Stomach (tissue), 9 donors: ENCODE results near the gene TPCN2. TPM values are rescaled to one million over a fixed set of nuclear protein-coding genes. Genes with fewer than 3 reads are reported as not detected.

ENCODE experiments used
- DNase-seq, 2 donors: peaks; one replicate each; pipeline versions ENCODE4 v3.0.0 to v3.0.0-alpha.2; 2013 to 2019
- H3K27ac ChIP-seq, 5 donors: fragments of 200-600 bp in 4 of 5; sonication (generic) in 4 of 5; one replicate each; pipeline ENCODE4 v1.5.1; 2013 to 2019; ENCODE audit warnings: mild to moderate bottlenecking in 1 of 5, moderate library complexity in 1 of 5
- H3K27me3 ChIP-seq, 3 donors: fragments of 200-600 bp; sonication (generic); one replicate each; pipeline ENCODE4 v1.5.1; 2017 to 2019; ENCODE audit warnings: mixed run types in 1 of 3
- H3K36me3 ChIP-seq, 4 donors: fragments of 200-600 bp; sonication (generic); 1 replicate in 3 of 4; 2 replicates in 1 of 4; pipeline ENCODE4 v1.5.1; 2016 to 2019
- H3K4me1 ChIP-seq, 4 donors: fragments of 200-600 bp; sonication (generic); one replicate each; pipeline ENCODE4 v1.5.1; 2016 to 2019
- H3K4me3 ChIP-seq, 4 donors: fragments of 200-600 bp; sonication (generic) in 3 of 4; one replicate each; pipeline ENCODE4 v1.5.1; 2016 to 2019; ENCODE audit warnings: mild to moderate bottlenecking in 1 of 4
- H3K9me3 ChIP-seq, 4 donors: fragments of 200-600 bp; sonication (generic); one replicate each; pipeline ENCODE4 v1.5.1; 2016 to 2019
- EP300 ChIP-seq: sonication (generic); formaldehyde crosslinking; IDR thresholded peaks from one replicate; pipeline ENCODE4 v1.6.1; 2017; ENCODE audit warnings: antibody characterized with exemption
- POLR2A ChIP-seq, 4 donors: fragments of 450-650 bp; IDR thresholded peaks; one replicate each; pipeline ENCODE4 v1.6.1; 2016; ENCODE audit warnings: antibody characterized with exemption in 4 of 4, control low read depth in 2 of 4, mild to moderate bottlenecking in 1 of 4, moderate library complexity in 1 of 4
- POLR2AphosphoS5 ChIP-seq, 3 donors: sonication (generic); formaldehyde crosslinking; IDR thresholded peaks; one replicate each; pipeline ENCODE4 v1.6.1; 2016; ENCODE audit warnings: antibody characterized with exemption in 3 of 3
- whole genome bisulfite sequencing, 5 donors: extraction: QIAGEN DNeasy Blood & Tissue Kit in 3 of 5; methylation state at CpG; one replicate each; pipeline versions ENCODE4 v1.1.5 to v1.1.7; 2013 to 2018; 5-methylcytosine and 5-hydroxymethylcytosine counted together
- intact Hi-C: fragments of 100-400 bp; cut with DNase I; formaldehyde crosslinking; loops from one replicate; pipeline ENCODE4 v1.15.1; 2023; ENCODE audit warnings: low total_unique reads
- polyA plus RNA-seq, 3 donors: library from polyadenylated mRNA; stranded (reverse); fragments of 200-250 nt; gene quantifications; one replicate each; pipeline ENCODE4 v1.2.3, GENCODE V29; 2013
- total RNA-seq, 5 donors: library from RNA; depleted of rRNA; stranded (reverse); fragments of >200 nt; gene quantifications; one replicate each; pipeline versions ENCODE4 v1.1.0 to v1.2.3, GENCODE V29; 2014 to 2016
- TF ChIP-seq, protein P1 (sequence below), 7 experiments: fragments of 450-650 bp in 4 of 7; fragments of 200-600 bp in 3 of 7; sonication (generic) in 3 of 7; IDR thresholded peaks; one replicate each; pipeline ENCODE4 v1.5.1; 2016 to 2019; ENCODE audit warnings: antibody characterized with exemption in 7 of 7, control low read depth in 2 of 7, mild to moderate bottlenecking in 1 of 7
- donor health status: healthy with polysubstance abuse.
- donor health status: Bipolar disorder and iron deficiency.
- donor health status: healthy.

Gene TPCN2
- total and polyA plus RNA-seq, 8 donors: 6.4 to 66.1 (median 27.2) TPM

DNA sequence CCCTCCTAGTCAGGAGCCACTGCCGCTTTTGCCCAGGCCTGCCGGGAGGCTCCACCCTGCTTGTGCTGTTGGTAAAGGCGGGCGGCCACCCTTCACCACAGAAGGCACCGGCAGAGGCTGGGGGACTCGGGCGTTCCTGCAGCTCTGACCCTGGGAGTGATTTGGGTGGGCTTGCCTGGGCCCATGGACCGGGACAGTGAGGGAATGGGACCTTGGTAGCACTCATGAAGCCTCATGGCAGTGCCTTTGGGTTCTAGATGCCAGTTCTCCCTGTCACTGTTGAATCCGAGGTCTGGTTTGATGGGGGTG is 4.4 kb downstream of the TPCN2 start:
- WGBS, 5 donors: 77 to 90% (median 88%) methylated on average over 6 to 9 of the region's 9 CpGs
- no peak for DNase-seq

DNA sequence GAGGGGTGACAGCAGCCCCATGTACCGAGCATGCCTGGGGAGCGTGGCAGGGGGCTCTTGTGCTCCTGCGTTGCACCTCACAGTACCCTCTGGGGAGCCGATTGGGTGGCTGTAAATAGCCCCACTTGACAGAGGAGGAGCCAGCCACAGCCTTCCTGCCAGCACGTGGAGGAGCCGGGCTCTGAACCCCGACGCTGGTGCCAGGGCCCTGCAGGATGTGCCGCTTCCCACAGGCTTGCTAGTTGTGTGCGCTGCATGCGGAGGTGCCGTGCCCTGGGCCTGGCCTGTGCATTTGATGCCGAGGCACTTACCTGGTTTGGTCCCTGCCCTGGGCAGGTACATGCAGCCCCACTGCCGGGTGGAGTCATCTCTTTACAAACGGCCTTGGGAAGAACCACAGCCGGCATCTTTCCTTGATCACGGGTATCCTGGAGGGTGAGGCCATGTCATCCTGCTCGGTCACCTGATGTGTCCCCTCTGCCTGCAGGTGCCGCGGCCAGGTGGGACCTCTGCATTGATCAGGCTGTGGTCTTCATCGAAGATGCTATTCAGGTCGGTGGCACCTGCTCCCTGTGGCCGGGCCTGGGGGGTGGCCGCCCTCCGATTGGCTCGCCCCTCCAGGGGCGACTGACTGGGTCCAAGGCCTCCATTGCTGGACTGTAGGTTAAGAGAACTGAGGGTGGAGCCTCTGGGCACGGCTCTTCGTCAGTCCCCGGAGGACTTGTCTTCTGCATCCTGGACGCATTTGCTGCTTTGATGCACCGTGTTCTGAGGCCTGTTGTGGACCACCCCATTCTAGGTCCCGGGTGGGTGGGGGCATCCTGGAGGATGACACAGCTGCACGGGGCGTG is 5.0 kb downstream of the TPCN2 start:
- no peak for DNase-seq
- intact Hi-C loops: no loop called here
- H3K9me3 ChIP-seq: no peaks in the 10 kb centered on the region
- peaks cover 59 to 80% (median 70%) of the 10 kb centered on the region in 4 donors for H3K4me1 ChIP-seq
- H3K27me3 ChIP-seq: no peaks in the 10 kb centered on the region
- WGBS, 5 donors: 84 to 90% (median 85%) methylated on average over 23 to 35 of the region's 35 CpGs
- peaks cover 22 to 51% (median 37%) of the 10 kb centered on the region in 4 donors for H3K36me3 ChIP-seq
- H3K27ac ChIP-seq: peak overlapping the region in 2 of 5 donors; percentile 96 to 98
- TF ChIP-seq EP300: no peak
- no peak for TF ChIP-seq POLR2AphosphoS5 (IDR thresholded peaks at IDR 0.05)
- no peak for TF ChIP-seq POLR2A (IDR thresholded peaks at IDR 0.05)
- TF ChIP-seq, protein P1, sequence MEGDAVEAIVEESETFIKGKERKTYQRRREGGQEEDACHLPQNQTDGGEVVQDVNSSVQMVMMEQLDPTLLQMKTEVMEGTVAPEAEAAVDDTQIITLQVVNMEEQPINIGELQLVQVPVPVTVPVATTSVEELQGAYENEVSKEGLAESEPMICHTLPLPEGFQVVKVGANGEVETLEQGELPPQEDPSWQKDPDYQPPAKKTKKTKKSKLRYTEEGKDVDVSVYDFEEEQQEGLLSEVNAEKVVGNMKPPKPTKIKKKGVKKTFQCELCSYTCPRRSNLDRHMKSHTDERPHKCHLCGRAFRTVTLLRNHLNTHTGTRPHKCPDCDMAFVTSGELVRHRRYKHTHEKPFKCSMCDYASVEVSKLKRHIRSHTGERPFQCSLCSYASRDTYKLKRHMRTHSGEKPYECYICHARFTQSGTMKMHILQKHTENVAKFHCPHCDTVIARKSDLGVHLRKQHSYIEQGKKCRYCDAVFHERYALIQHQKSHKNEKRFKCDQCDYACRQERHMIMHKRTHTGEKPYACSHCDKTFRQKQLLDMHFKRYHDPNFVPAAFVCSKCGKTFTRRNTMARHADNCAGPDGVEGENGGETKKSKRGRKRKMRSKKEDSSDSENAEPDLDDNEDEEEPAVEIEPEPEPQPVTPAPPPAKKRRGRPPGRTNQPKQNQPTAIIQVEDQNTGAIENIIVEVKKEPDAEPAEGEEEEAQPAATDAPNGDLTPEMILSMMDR (IDR thresholded peaks at IDR 0.05): no peak
- no peak overlapping the region for H3K4me3 ChIP-seq

More for the DNA sequence above, 4.4 kb downstream of the TPCN2 start:
- peaks cover 17 to 45% (median 31%) of the 10 kb centered on the region in 4 donors for H3K36me3 ChIP-seq
- H3K4me3 ChIP-seq: no peak overlapping the region
- TF ChIP-seq, protein P1 (IDR thresholded peaks at IDR 0.05): no peak
- H3K9me3 ChIP-seq: no peaks in the 10 kb centered on the region
- peak overlapping the region in 2 of 5 donors; percentile 96 to 98 for H3K27ac ChIP-seq
- H3K27me3 ChIP-seq: no peaks in the 10 kb centered on the region
- H3K4me1 ChIP-seq: peaks cover 64 to 84% (median 73%) of the 10 kb centered on the region in 4 donors
- intact Hi-C loops: no loop called here

GRCh38 chr11:69054397-69055211 is 5.9 kb downstream of the TPCN2 start:
- no peaks in the 10 kb centered on the region for H3K27me3 ChIP-seq
- H3K4me3 ChIP-seq: no peak overlapping the region
- 86 to 92% (median 89%) methylated on average over 18 to 31 of the region's 31 CpGs for WGBS, 5 donors
- DNase-seq: no peak
- intact Hi-C loops: no loop called here
- no peak for TF ChIP-seq POLR2AphosphoS5 (IDR thresholded peaks at IDR 0.05)
- TF ChIP-seq, protein P1 (IDR thresholded peaks at IDR 0.05): no peak
- TF ChIP-seq EP300: no peak
- no peak for TF ChIP-seq POLR2A (IDR thresholded peaks at IDR 0.05)
- H3K36me3 ChIP-seq: peaks cover 27 to 60% (median 46%) of the 10 kb centered on the region in 4 donors
- H3K27ac ChIP-seq: peak overlapping the region; percentile 6 to 73 (median 66)
- no peaks in the 10 kb centered on the region for H3K9me3 ChIP-seq
- peaks cover 56 to 74% (median 66%) of the 10 kb centered on the region in 4 donors for H3K4me1 ChIP-seq

- H3K27ac ChIP-seq: peak overlapping the region; percentile 6 to 73 (median 66)
Measured at GRCh38 chr11:69055212-69055586, 6.5 kb downstream of the TPCN2 start.

More at GRCh38 chr11:69055212-69055586, 6.5 kb downstream of the TPCN2 start:
- Histone ChIP-seq H3K36me3 (peaks cover 28 to 66% (median 52%) of the 10 kb centered on the region in 4 donors), H3K9me3 (no peaks in the 10 kb centered on the region), H3K27me3 (no peaks in the 10 kb centered on the region), H3K4me1 (peaks cover 50 to 68% (median 60%) of the 10 kb centered on the region in 4 donors), H3K4me3 (no peak overlapping the region)
- 49 to 83% (median 60%) methylated on average over 21 of the region's 21 CpGs for WGBS, 5 donors
- intact Hi-C loops: no loop called here
- TF ChIP-seq POLR2AphosphoS5 (IDR thresholded peaks at IDR 0.05) (no peak), POLR2A (IDR thresholded peaks at IDR 0.05) (no peak), EP300 (no peak)
- TF ChIP-seq, protein P1 (IDR thresholded peaks at IDR 0.05): no peak
- peak; percentile 65 to 77 for DNase-seq
